ENCODE data around the gene NEIL1. TPM values are rescaled to one million over a fixed set of nuclear protein-coding genes. Genes with fewer than 3 reads are reported as not detected.
A peak's percentile ranks its signal among the peaks of the same experiment; 100 is the strongest.

The NEIL1 gene
- total RNA-seq, 2 experiments from 2014 or later = 1.0 to 1.9 TPM

DNA sequence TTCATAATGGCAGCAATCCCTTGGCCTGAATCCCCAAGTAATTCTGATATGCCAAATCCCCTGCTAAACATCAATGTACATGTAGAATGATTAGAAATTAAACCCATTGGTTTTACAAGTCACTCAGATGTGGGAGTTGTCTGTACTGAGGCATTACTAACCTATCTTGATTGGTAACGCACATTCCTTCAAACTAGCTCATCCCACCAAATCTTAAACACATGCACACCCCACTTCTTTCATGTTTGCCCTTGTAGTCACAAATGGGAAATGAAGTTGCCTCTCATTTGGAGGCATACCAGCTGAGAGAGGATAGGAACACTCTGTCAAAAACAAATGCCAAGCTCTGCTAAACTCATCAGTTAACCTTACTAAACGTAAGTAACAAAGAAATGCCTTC, 50.7 kb downstream of the NEIL1 start:
- no peak for ATAC-seq
- Mint-ChIP-seq H3K9me3 (ENCODE audit: low read depth) (no peaks in the 10 kb centered on the region), H3K27ac (no peak overlapping the region), H3K27me3 (no peaks in the 10 kb centered on the region), H3K4me3 (no peak overlapping the region), H3K4me1 (peaks cover 17% of the 10 kb centered on the region), H3K36me3 (peaks cover 57% of the 10 kb centered on the region)
- CTCF ChIA-PET = interaction anchor here (1.4 to 1.7 kb wide), 3 partner anchors 29 to 243 kb away, joined by 4 to 5 read pairs (median 5); partner anchors contain the start of genes IMP3 and MAN2C1
- DNase-seq = no peak

DNA sequence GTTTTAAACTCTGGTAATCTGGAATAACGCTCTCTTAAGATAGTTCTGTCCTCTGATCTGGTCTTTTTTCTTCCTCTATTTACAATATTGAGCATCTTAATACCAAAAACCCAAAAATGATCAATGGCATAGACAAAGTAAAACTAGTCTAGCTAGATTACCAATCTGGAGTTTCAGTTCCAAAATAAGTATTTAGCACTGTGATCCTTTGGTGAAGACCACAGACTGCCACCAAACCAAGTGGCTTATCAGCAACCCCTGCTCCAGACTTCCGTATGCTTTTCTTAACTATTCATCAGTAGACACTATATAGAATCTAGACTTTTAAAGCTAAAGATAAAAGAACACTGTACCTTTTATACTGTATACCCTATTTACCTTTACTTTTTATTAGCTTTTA, 57.1 kb downstream of the NEIL1 start:
- peak; percentile 20 for ATAC-seq
- peaks cover 39% of the 10 kb centered on the region for H3K4me1 Mint-ChIP-seq
- H3K27ac Mint-ChIP-seq = peak overlapping the region; percentile 46
- H3K27me3 Mint-ChIP-seq = no peaks in the 10 kb centered on the region
- CTCF ChIA-PET = no interaction called here
- no peak overlapping the region for H3K4me3 Mint-ChIP-seq
- peaks cover 50% of the 10 kb centered on the region for H3K36me3 Mint-ChIP-seq
- DNase-seq = no peak
- H3K9me3 Mint-ChIP-seq (ENCODE audit: low read depth) = no peaks in the 10 kb centered on the region

Small RNAs within 50 kb of the gene (microRNA-seq; reads per million reads assigned to microRNA genes)
- not detected for gene MIR631

Other genes starting within 250 kb of the NEIL1 start
- gene C15orf39, start 145.2 kb upstream of the NEIL1 start, total RNA-seq = 10 to 100 TPM; 62.8 to 63.0 TPM
- not detected for gene GOLGA6C, start 88.7 kb upstream of the NEIL1 start, total RNA-seq
- gene GOLGA6D, start 64.2 kb upstream of the NEIL1 start, total RNA-seq = under 1 TPM in 1 of 2 experiments, not detected in 1; 0.12 TPM
- 10 to 100 TPM; 76.6 to 80.7 TPM for gene COMMD4, start 11.0 kb upstream of the NEIL1 start, total RNA-seq
- 100 to 1,000 TPM; 143 to 170 TPM for gene MAN2C1, start 21.6 kb downstream of the NEIL1 start, total RNA-seq
- 100 to 1,000 TPM; 100 to 111 TPM for gene SIN3A, start 104.7 kb downstream of the NEIL1 start, total RNA-seq
- 10 to 100 TPM; 34.0 to 41.9 TPM for gene PTPN9, start 232.3 kb downstream of the NEIL1 start, total RNA-seq